C4-2B (cell line): ENCODE data around the gene NDEL1.

Experiments used
- CTCF ChIP-seq: fragments of 450-650 bp; conservative IDR thresholded peaks from 2 replicates; pipeline ENCODE4 v1.5.1; 2017; ENCODE audit warnings: mild to moderate bottlenecking
- ZFX ChIP-seq: fragments of 450-650 bp; IDR thresholded peaks from 2 replicates; pipeline ENCODE4 v1.6.1; 2017

GRCh38 chr17:8470447-8471047, 34.9 kb downstream of the NDEL1 start:
- TF ChIP-seq CTCF = no peak
- no peak for TF ChIP-seq ZFX
